HUDEP-2 (cell line): Measurements from ENCODE around the gene IL22RA2.
"Not testable (repeated sequence)": the region's sequence is repeated elsewhere in the genome, so short reads cannot be mapped to it uniquely, and the experiment has no call there.

ENCODE experiments used
- DNase-seq, 76 experiments: peaks; one replicate each; lab custom pipeline; 2025; ENCODE audit not compliant: unreplicated experiment in 76 of 76; lab: John Stamatoyannopoulos, UW

IL22RA2 gene

DNA sequence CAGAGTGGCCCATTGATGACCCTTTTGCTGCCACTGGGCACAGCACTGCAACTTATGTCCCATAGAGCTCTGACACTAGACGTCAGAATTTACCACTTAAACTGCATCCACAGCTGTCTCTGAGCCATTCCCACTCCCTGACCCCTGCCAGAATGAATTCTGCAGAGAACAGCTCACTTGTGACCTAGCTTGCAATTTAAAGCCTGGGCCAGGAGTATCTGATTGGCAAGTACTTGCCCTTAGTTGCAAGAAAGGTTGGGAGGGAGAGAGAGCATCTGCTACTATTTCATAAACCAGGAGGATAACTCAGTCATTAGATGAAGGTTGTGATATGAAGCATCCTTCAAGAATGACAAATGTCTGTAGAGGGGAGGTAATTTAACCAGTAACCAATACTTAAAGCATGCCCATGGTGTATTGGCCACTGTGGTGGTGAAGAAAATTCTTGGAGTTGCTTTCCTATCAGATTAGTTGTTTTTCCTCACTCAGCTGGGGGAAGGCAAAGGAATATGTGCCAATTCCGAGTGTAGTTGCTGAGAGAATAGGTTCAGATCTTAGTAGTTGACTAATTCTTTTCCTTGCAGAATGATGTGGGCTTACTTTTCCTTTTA, 46.5 kb downstream of the IL22RA2 start:
- DNase-seq, result no peak

DNA sequence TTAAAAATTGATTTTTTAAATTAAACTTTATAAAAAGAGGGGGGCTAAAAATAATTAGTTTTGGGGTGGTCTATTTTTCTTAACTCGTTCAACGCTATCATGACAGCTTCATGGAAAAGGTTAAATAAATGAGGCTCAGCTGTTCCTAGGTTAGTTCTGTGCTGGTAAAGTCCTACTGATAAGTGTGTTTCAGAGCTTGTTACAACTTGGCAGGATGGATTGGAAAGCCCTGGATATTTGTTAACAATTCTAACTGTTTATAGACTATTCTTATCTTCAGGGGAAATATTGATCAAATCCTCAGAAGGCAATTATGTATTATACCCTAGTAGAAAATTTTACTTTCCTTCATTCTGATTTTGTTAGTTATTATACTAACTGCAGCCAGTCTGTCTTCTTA, 50.4 kb downstream of the IL22RA2 start:
- no peak for DNase-seq

DNA sequence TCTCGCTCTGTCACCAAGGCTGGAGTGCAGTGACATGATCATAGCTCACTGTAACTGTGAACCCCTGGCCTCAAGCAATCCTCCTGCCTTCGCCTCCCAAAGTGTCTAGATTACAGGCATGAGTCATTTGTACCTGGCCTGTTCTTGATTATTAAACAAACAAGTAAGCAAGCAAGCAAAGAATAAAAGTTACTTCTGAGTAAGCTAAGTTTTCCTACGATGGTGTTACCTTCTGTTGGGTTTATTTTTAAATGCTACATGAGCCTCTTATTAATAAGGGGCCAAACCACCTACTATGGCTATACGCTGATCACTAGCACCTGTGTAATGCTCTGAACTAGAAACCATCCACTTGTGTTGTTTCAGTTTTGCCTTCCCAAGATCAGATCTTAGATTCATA, 50.8 kb downstream of the IL22RA2 start:
- DNase-seq, result no peak

DNA sequence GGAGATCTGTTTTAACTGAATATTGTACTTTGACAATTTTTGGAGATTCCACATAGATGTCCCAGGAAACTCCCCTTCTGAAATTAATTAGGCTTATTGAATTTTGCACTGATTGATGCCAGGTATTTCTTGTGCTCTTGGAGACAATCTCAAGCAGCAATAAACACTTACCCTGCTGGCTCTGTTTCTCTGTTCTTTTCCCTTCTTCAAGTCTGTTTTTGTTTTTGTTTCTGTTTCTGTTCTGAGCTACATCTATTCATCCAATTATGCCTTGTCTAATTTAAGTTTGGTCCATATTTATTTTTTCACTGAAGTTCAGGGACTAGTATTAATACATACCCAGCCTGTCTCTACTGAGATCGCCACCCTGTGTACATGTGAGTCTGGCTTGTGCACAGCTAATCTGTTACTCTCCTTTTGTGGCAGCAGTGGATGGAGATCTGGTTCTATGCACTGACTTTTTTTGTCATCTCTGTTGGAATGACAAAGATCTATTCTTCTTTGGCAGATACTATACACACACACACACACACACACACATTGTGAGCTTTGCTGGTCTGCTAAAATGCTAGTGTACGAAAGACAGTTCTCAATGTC, 51.9 kb downstream of the IL22RA2 start:
- no peak for DNase-seq

DNA sequence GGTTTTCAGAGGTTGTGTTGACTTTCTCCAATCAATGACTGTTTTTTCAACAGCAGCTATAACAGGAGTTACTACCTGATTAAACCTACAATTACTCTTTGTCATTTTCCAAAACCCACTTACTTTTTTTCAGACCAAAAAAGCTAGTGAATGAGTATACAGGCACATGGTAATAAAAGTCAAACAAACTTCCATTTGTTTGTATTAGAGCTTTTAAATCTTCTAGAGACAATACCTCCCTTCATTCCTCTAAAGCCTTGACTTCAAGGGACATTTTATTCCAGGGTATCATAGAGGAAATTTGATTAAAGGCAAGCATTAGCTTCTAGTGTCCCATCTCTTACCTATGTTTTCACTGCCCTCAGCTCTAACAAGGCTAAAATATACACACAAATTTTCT, 52.7 kb downstream of the IL22RA2 start:
- DNase-seq, result no peak

DNA sequence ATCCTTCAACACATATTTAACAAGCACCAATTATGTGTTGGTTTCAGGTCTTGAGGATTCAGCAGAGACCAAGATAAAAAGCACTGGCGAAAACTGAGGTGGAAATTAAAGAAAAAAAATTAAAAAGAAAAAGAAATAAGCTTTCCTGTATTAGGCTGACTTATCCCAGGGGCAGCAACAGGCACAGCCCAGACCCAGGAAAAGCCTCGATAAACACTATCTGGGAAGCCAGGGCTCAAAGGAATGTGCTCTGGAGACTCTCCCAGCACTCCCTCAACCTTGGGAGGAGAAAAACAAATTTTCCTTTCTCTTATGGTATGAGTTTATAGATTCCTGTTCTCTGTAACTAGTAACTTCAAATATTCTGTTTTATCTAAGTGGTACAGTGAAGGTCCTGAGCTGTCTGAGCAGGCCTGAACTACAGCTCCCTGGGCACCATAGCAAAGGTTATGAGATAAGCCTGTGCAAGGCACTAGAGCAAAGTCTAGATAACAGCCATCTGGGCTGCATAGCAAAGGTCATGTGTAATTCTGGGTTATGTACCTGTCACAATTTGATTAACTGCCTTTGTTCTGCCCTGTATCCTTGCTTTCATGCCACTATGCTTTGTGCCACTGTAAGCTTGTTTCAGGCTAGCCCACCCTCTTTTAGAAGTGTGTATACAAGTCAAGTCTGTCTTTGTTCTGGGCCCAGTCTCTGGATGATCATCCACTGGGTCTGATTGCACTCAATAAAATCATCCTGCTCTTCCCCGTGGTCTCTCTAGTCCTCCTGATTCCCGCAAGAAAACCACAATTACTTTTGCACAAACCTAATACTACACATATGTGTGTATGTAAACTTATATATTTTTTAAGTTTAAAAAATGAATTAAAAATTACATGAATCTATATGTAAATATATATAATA, 54.0 kb downstream of the IL22RA2 start:
- peak in 4 of 76 experiments; percentile 4 to 29 (median 19) for DNase-seq

DNA sequence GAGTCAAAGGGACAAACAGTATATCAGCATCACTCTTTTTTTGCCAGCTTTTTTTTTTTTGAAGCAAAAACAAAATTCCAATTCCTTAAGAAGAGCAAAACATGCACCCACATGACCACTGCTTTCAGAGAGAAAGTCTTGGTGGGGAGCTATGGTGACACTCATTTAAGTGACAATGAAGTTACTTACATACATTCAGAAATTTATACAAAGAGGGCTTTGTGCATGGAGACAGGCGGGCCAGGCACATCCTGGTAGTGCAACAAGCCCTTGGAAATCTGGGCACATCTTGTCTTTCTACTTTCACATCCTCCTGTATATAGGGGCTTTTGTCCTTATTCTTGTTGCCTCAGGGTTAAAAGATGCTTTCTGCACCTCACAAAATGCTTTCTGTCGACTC, 55.9 kb downstream of the IL22RA2 start:
- DNase-seq, result no peak

DNA sequence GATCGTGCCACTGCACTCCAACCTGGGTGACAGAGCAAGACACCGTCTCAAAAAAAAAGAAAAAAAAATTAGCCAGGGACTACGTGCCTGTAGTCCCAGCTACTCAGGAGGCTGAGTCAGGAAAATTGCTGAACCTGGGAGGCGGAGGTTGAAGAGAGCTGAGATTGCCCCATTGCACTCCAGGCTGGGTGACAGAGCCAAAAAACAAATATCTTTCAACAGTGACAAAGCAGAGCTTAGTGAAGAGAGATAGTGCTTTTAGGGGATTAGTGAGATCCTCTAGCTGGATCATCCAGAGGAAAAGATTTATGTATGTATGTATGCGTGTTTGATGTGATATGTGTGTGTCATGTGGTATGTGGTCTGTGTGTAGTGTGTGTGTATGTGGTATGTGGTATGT, 56.6 kb downstream of the IL22RA2 start:
- DNase-seq, result no peak

DNA sequence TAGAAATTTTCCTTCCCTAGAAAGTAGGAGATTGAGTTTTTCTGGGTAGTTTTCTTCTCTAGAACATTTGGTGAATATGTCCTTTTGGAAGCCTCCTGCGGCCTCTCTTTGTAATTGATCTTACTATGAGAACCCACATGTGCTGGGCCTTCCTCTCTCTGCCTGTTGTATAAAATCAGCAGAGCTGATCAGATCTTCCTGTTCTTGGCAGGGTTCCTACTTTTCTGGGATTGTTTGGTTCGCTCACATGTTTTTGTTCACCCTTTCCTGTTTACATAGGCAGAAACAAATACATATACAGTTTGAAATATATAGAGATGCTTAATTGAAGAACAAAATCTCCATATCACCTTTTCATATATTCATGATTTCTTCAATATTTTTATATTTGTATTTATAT, 57.8 kb downstream of the IL22RA2 start:
- DNase-seq, result no peak

DNA sequence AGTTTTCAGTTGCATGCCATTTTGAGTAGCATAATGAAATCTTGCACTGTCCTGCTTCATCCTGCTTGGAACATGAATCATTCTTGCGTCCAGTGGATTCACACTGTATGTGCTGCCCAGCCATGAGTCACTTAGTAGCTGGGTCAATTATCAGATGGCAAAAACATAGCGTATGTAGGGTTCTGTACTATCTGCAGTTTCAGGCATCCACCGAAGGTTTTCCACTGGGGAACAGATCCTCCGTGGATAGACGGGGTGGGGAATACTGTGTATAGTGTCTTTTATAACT, 61.4 kb downstream of the IL22RA2 start:
- no peak for DNase-seq

DNA sequence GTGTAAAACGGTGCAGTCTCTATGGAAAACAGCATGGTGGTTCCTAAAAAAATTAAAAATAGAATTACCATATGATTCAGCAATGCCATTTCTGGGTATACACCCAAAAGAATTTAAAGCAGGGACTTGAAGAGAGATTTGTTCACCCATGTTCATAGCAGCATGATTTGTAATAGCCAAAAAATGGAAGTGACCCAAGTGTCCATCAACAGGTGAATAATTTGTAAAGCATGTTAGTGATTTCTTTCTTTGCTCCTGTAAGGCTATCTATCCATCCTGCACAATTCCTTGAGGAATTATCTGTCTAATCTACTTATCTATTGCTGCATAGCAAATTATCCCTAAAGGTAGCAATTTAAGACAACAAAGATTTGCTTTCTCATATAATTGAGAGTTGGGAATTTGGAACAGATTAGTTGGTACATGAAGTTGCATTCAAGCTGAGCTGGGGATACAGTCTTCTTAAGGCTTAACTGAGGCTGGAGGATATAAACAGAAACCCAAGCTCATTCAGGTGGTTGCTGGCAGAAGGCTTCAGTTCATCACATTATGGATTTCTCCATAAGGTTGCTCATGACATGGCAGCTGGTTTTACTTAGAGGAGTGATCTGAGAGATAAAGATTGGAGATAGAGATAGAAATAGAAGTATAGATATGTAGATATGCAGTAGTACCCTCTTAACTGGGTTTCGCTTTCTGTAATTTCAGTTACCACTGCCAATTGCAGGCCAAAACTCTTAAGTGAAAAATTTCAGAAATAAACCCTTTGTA, 62.0 kb downstream of the IL22RA2 start:
- no peak for DNase-seq

DNA sequence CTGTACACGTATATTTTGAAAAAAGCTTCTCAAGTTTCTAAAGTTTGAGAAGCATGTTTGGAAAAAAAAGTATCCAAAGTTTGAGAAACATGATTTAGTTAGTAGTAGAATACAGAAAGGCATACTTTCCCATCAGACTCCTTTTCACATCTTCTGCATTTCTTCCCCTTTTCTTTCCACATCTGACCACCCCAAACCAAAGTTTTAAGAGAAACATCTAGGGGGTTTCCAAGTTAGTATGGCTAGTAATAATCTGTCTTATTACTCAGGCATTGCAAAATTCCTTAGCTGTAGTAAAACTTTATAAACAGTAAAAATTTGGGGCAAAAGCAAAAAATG, 65.7 kb downstream of the IL22RA2 start:
- no peak for DNase-seq

DNA sequence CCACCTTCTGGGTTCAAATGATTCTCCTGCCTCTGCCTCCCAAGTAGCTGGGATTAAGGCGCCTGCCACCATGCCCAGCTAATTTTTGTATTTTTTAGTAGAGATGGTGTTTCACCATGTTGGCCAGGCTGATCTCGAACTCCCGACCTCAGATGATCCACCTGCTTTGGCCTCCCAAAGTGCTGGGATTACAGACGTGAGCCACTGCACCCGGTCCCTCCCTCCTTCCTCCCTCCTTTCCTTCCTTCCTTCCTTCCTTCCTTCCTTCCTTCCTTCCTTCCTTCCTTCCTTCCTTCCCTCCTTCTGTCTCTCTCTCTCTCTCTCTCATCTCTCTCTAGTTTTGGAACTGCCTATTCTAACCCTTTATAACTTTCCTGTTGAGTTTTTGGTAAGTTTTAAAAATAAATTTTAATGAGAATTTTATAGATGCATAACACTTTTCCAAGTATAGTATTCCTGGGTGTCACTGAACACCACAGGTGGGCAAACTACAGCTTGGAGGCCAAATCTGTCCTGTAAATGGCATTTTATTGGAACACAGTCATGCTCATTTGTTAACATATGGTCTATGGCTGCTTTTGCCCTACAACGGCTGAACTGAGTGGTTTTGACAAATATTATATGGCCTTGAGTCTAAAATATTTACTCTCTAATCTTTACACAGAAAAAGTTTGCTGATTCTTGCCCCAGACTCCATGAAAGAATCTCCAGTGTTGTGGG, 66.2 kb downstream of the IL22RA2 start:
- DNase-seq, result not testable (repeated sequence)

DNA sequence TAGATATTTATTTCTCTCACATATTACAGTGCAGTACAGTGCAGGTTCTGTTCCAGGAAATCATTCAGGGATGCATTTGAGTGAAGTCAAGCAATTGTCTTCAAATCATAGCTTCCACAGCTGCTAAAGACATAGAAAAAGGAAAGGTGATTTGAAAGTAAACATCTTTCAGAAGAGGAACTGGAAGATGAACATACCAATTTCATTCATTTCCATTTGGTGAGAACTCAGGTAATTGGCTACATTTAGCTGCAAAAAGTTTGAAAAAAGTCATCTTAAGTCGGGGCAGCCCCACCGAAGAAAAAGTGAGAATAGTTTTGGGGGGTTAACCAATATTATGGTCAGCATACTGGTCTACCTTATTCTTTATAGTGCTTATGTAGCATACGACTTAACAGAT, 67.3 kb downstream of the IL22RA2 start:
- DNase-seq, result no peak

DNA sequence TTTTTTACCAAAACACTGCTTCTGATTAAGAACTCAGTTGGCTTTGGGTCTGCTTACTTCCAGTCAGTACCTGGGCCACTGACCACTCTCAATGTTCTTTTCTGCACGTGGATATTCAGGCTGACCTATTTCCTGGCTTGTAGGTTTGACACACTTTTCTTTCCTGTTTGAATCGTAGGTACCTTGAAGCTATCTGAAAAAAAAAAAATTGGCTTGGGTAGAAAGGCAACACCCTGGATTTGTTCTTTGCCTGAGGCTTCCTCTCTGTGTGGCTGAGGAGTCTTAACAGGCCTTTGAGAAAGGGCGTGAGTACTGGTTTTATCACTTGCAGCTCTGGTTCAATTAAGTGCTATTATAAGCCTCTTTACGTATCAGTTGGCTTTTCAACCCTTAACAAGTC, 68.1 kb downstream of the IL22RA2 start:
- no peak for DNase-seq

DNA sequence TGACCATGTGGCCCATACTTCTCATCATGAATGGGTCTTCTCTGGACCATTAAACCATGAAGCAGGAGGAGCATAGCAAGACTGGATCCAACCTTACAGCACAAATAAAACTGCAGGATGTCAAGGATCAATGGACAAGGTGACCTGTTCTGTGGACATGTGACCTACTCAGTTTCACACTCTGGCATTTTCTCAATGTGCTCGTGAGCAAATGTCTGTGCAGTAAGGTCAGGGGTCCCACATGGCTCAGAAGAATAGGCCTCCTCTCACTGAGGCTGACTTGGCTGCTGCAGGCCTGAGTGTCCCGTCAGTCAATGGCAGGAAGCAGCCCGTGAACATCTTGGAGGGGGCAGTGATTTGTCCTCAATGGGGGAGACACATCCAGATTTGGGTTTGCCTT, 68.5 kb downstream of the IL22RA2 start:
- no peak for DNase-seq

DNA sequence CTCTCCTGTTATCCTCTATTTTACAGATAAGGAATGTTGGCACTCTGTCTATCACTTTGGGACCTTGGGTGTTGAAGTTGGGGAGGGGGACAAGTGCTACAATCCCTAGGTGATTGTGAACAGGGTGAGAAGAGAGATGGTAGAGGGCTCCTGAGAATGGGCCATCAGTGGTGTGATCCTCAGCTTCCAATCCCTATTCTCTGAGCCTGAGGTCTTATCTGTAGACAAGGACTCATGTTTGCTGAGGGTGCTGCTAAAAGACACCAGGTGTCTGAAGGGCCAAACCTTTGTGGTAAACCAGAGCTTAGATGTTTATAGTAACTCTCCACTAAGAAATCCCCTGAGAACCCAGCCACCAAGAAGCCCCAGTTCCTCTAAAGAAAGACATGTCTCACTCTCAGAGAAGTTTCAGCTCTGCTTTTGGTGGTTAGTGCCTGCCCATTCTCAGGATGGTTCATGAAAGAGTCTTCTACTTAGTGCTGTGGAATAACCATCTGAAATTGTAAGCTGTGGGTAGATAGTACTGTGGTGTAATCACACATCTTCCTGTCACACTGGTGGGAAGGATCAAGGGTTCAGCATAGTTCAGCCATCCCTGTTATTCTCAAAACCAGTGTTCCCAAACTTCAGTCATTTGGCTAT, 70.5 kb downstream of the IL22RA2 start:
- DNase-seq, result no peak

DNA sequence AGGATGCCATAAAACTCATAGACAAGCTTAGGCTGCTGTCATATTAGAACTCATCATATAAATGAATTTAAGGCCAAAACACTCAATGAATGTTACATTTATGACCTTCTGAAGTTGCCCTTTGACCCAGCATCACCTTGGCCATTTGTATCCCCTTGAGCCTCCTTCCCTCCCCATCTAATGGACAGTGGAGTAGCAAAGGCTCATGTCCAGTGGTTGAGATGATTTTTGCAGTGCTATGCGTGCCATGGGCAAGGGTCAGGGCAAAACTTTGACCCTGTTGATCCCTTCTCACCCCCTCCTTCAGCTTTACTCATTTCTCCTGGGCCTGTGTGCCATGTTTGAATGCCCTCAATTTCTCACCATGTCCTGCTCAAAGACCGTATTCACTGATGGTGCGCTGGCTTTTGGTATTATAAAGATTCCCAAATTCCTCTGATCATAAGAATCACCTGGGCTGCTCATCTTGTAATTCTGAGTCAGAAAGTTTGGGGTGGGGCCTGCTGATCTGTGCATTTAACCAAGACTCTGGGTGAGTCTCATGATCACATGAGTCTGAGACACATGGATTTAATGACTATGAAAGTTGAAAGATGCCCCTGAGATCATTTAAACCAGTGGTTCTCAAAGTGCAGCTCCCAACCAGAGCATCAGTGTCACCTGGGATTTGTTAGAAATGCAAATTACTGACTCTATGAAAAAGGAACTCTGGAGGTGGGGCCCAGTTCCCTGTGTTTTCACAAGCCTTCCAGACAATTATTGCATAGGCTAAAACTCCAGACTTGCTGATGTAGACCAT, 71.2 kb downstream of the IL22RA2 start:
- DNase-seq, result no peak

DNA sequence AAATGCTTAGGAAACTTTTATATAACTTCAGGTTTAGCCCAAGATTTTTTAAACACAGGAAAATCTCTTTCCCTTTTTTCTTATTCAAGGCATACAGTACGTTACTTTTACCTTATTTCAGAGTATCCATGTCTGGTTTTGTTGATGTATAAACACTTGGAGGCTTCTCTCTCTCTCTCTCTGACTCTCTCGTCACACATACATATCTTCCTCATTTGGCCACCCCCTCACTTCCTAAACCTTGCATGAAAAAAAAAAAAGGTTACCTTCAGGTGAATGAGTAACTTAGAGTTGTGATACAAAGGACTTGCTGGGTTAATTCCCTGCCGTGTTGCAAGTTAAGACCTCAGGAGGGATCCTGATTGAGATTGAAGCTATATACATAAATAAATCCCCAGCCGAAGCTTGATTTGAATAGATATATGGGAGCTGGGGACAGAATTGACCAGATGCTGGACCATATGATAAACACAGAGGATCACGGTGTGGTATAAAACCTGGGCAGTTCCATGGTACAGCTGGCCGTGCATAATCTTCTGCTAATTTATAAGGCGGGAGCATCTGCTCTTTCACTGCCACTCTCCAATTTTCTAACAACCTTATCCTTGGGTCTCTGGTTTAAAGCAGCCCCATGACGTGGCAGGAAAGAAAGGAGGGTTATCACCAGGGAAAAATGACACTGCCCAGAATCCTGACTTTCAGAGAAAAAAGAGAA, 73.6 kb downstream of the IL22RA2 start:
- DNase-seq, result no peak
